Lung (tissue), 12 donors: ENCODE results near the gene RALGAPA2. TPM values are rescaled to one million over a fixed set of nuclear protein-coding genes. Genes with fewer than 3 reads are reported as not detected.
A peak's percentile ranks its signal among the peaks of the same experiment; 100 is the strongest.

Source experiments
- ATAC-seq: fragments of 200-7000 bp; cut with Tn5 transposase; one replicate; pipeline ENCODE4 v1.9.1; 2020; ENCODE audit warnings: moderate number of reproducible peaks; ENCODE audit not compliant: insufficient read depth, low FRiP score
- DNase-seq, 3 donors: peaks; one replicate each; pipeline ENCODE4 v3.0.0-alpha.2; 2013 to 2017
- H3K27ac ChIP-seq, 2 donors: one replicate each; pipeline ENCODE4 v1.5.1; 2013; ENCODE audit warnings: mild to moderate bottlenecking in 2 of 2, moderate library complexity in 2 of 2, control low read depth in 1 of 2, inconsistent platforms in 1 of 2, low read depth in 1 of 2, low read length in 1 of 2
- H3K27me3 ChIP-seq, 3 donors: one replicate each; pipeline ENCODE4 v1.5.1; 2013; ENCODE audit warnings: low read length in 2 of 3; ENCODE audit not compliant: control insufficient read depth in 3 of 3, insufficient read depth in 3 of 3
- H3K36me3 ChIP-seq, 4 donors: one replicate each; pipeline ENCODE4 v1.5.1; 2013; ENCODE audit warnings: low read length in 4 of 4, mild to moderate bottlenecking in 1 of 4, moderate library complexity in 1 of 4; ENCODE audit not compliant: control insufficient read depth in 4 of 4, insufficient read depth in 4 of 4
- H3K4me1 ChIP-seq, 5 donors: one replicate each; pipeline ENCODE4 v1.5.1; 2013; ENCODE audit warnings: low read length in 5 of 5, mild to moderate bottlenecking in 2 of 5, moderate library complexity in 1 of 5; ENCODE audit not compliant: control insufficient read depth in 5 of 5, insufficient read depth in 5 of 5
- H3K4me3 ChIP-seq: one replicate; pipeline ENCODE4 v1.5.1; 2013; ENCODE audit warnings: mild to moderate bottlenecking, control low read depth, moderate library complexity
- H3K9ac ChIP-seq, 2 donors: one replicate each; pipeline ENCODE4 v1.5.1; 2013; ENCODE audit warnings: low read length in 2 of 2, control low read depth in 1 of 2; ENCODE audit not compliant: insufficient read depth in 1 of 2
- H3K9me3 ChIP-seq, 4 donors: one replicate each; pipeline ENCODE4 v1.5.1; 2013; ENCODE audit warnings: low read length in 3 of 4, mild to moderate bottlenecking in 1 of 4, moderate library complexity in 1 of 4; ENCODE audit not compliant: control insufficient read depth in 4 of 4, insufficient read depth in 3 of 4
- CTCF ChIP-seq: IDR thresholded peaks from 2 replicates; pipeline ENCODE4 v1.5.1; 2012; ENCODE audit warnings: mild to moderate bottlenecking; ENCODE audit errors: control extremely low read depth, extremely low read depth
- WGBS, 2 donors: extraction: QIAGEN DNeasy Blood & Tissue Kit; methylation state at CpG; one replicate each; pipeline ENCODE4 v1.1.7; 2013; 5-methylcytosine and 5-hydroxymethylcytosine counted together
- polyA plus RNA-seq, 2 donors: library from polyadenylated mRNA; stranded (reverse); fragments of 200-250 nt; gene quantifications; one replicate each; pipeline ENCODE4 v1.2.1, GENCODE V29; 2013
- total RNA-seq, 2 donors: library from RNA; depleted of rRNA in 1 of 2; stranded (reverse); fragments of >200 nt in 1 of 2; gene quantifications; one replicate each; pipeline ENCODE4 v1.2.1, GENCODE V29; 2014 to 2021
- donor health status: control.
- donor health status: control.
- donor health status: Bipolar disorder and iron deficiency.
- donor health status: healthy.
- donor health status: DM: yes; HTN: yes; CAD: no.

RALGAPA2 gene
- total and polyA plus RNA-seq, 4 donors = 12.1 to 83.4 (median 55.6) TPM

DNA sequence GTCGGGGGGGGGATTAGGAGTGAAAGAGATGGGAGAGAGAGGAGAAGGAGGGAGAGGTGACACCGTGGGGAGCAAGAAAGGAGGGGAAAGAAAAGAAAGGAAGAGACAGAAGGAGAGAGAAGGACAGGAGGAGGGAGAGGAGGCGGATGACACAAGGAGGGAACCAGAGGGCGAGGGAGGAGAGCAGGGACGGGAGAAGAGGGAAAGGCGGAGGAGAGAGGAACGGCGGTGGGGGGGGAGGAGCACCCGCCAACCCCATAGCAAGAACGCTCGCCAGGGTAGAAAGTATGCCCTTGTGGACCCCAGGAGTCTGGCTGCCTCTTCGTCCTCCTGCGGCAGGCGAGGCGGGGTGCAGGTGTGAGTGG is 349.0 kb downstream of the RALGAPA2 start:
- H3K27ac ChIP-seq = no peak overlapping the region
- no peak for DNase-seq

DNA sequence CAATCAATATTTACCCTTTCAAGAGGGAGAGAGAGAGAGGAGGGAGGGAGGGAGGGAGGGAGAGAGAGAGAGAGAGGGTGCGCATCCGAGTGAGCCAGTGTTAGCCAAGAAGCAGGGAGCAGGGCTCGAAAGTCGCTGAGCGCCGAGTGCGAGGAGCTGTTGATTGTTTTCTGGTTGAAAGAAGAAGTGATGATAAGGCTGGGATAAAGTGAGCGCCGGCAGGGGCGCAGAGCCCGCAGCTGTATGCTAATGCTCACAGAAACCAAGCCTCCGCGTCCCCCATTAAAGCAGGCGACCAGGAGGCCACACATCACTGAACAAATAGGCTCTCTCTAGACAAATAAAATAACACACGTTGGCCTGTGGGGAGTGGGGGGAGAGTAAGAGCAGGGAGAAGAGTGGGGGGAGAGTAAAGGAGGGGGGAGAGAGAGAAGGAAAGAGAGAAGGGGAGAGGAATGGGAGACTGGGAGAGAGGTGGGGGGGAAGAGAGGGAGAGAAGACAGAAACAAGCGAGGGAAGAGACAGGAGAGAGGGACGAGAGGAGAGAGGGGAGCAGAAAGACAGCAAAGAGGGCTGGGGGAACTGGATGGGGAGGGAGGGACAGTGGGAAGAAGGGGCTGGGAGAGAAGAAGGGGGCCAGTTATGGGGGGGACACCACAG is 349.5 kb downstream of the RALGAPA2 start:
- no peaks in the 10 kb centered on the region for H3K36me3 ChIP-seq
- ATAC-seq (no peak), DNase-seq (peak; percentile 36 to 45 (median 39))
- WGBS, 2 donors = 3 to 4% methylated on average over 17 of the region's 17 CpGs
- no peaks in the 10 kb centered on the region for H3K9me3 ChIP-seq
- TF ChIP-seq CTCF = no peak
- no peak overlapping the region for H3K4me3 ChIP-seq
- no peak overlapping the region for H3K27ac ChIP-seq
- peaks cover 30 to 79% (median 61%) of the 10 kb centered on the region in 3 donors for H3K27me3 ChIP-seq
- no peak overlapping the region for H3K9ac ChIP-seq
- peaks cover 0 to 15% (median 0%) of the 10 kb centered on the region in 5 donors for H3K4me1 ChIP-seq

More for the DNA sequence above, 349.0 kb downstream of the RALGAPA2 start:
- H3K9ac ChIP-seq = no peak overlapping the region
- H3K9me3 ChIP-seq = no peaks in the 10 kb centered on the region
- H3K36me3 ChIP-seq = no peaks in the 10 kb centered on the region
- H3K27me3 ChIP-seq = peaks cover 34 to 78% (median 60%) of the 10 kb centered on the region in 3 donors
- no peak overlapping the region for H3K4me3 ChIP-seq
- peaks cover 0 to 19% (median 3%) of the 10 kb centered on the region in 5 donors for H3K4me1 ChIP-seq
- TF ChIP-seq CTCF = no peak
- no peak for ATAC-seq
- WGBS, 2 donors = 5 to 7% methylated on average over 11 to 15 of the region's 15 CpGs

- WGBS, 2 donors = 1 to 3% methylated on average over 6 of the region's 6 CpGs
- Histone ChIP-seq H3K27ac (no peak overlapping the region), H3K9me3 (no peaks in the 10 kb centered on the region), H3K4me1 (peaks cover 0 to 13% (median 0%) of the 10 kb centered on the region in 5 donors), H3K27me3 (peaks cover 13 to 57% (median 49%) of the 10 kb centered on the region in 3 donors), H3K4me3 (no peak overlapping the region), H3K9ac (no peak overlapping the region), H3K36me3 (no peaks in the 10 kb centered on the region)
- DNase-seq (peak; percentile 52 to 82 (median 78)), ATAC-seq (peak; percentile 75)
- peak; percentile 12 for TF ChIP-seq CTCF
These were observed 352.0 kb downstream of the RALGAPA2 start for GRCh38 chr20:20360464-20360863.

DNA sequence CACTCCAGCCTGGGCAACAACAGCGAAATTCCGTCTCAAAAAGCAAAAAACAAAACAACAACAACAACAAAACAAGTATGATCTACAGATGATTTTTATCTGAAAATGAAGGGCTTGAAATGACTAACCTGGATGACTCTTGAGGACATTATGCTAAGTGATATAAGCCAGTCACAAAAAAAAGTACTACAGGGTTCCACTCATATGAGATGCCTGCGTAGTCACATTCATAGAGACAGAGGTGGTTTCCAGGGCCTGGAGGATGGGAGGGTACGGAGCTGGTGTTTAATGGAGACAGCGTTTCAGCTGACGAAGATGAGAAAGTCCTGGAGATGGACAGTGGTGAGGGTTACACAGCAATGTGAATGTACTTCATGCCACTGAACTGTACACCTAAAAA is 352.8 kb downstream of the RALGAPA2 start:
- ATAC-seq = no peak
- TF ChIP-seq CTCF = no peak
- 75 to 83% methylated on average over 6 of the region's 6 CpGs for WGBS, 2 donors

More for the DNA sequence above, 352.8 kb downstream of the RALGAPA2 start:
- H3K4me1 ChIP-seq = peaks cover 0 to 13% (median 0%) of the 10 kb centered on the region in 5 donors
- no peak overlapping the region for H3K4me3 ChIP-seq
- H3K9me3 ChIP-seq = peaks cover 0 to 2% (median 0%) of the 10 kb centered on the region in 4 donors
- no peak overlapping the region for H3K9ac ChIP-seq
- no peak for DNase-seq
- no peak overlapping the region for H3K27ac ChIP-seq
- H3K36me3 ChIP-seq = no peaks in the 10 kb centered on the region
- peaks cover 11 to 49% (median 40%) of the 10 kb centered on the region in 3 donors for H3K27me3 ChIP-seq
